BE2C (cell line): ENCODE data around the gene COMP.

Source experiments
- DNase-seq: peaks from one replicate; pipeline ENCODE4 v3.0.0-alpha.2; 2020
- H3K27me3 ChIP-seq: fragments of 250-450 bp; sonication (Bioruptor Pico); 2 replicates; pipeline ENCODE4 v1.5.1; 2020; ENCODE audit warnings: mild to moderate bottlenecking
- H3K36me3 ChIP-seq: fragments of 250-450 bp; sonication (Bioruptor Pico); 2 replicates; pipeline ENCODE4 v1.5.1; 2020; ENCODE audit warnings: mild to moderate bottlenecking
- H3K4me1 ChIP-seq: fragments of 250-450 bp; sonication (Bioruptor Pico); 2 replicates; pipeline ENCODE4 v1.5.1; 2020
- H3K4me3 ChIP-seq: 2 replicates; pipeline ENCODE4 v1.5.1; 2011; ENCODE audit warnings: low read depth, low read length
- H3K9me3 ChIP-seq: fragments of 250-450 bp; sonication (Bioruptor Pico); 2 replicates; pipeline ENCODE4 v1.5.1; 2020
- TF ChIP-seq, protein P1 (sequence below): IDR thresholded peaks from 2 replicates; pipeline ENCODE4 v1.5.1; 2012; ENCODE audit warnings: mild to moderate bottlenecking, low read depth, low read length

The COMP gene

GRCh38 chr19:18798384-18799352, 7.6 kb upstream of the COMP start:
- Histone ChIP-seq H3K36me3 (no peaks in the 10 kb centered on the region), H3K4me1 (no peaks in the 10 kb centered on the region), H3K9me3 (no peaks in the 10 kb centered on the region), H3K4me3 (no peak overlapping the region), H3K27me3 (peaks cover 8% of the 10 kb centered on the region)
- TF ChIP-seq, protein P1, sequence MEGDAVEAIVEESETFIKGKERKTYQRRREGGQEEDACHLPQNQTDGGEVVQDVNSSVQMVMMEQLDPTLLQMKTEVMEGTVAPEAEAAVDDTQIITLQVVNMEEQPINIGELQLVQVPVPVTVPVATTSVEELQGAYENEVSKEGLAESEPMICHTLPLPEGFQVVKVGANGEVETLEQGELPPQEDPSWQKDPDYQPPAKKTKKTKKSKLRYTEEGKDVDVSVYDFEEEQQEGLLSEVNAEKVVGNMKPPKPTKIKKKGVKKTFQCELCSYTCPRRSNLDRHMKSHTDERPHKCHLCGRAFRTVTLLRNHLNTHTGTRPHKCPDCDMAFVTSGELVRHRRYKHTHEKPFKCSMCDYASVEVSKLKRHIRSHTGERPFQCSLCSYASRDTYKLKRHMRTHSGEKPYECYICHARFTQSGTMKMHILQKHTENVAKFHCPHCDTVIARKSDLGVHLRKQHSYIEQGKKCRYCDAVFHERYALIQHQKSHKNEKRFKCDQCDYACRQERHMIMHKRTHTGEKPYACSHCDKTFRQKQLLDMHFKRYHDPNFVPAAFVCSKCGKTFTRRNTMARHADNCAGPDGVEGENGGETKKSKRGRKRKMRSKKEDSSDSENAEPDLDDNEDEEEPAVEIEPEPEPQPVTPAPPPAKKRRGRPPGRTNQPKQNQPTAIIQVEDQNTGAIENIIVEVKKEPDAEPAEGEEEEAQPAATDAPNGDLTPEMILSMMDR = peak; percentile 14; the same call in 1 of the 2 replicates
- no peak for DNase-seq

- Histone ChIP-seq H3K27me3 (peaks cover 31% of the 10 kb centered on the region), H3K4me3 (no peak overlapping the region), H3K36me3 (no peaks in the 10 kb centered on the region), H3K9me3 (no peaks in the 10 kb centered on the region), H3K4me1 (no peaks in the 10 kb centered on the region)
- TF ChIP-seq, protein P1 = no peak
- no peak for DNase-seq
Observed at GRCh38 chr19:18796239-18796638, 5.1 kb upstream of the COMP start.

DNA sequence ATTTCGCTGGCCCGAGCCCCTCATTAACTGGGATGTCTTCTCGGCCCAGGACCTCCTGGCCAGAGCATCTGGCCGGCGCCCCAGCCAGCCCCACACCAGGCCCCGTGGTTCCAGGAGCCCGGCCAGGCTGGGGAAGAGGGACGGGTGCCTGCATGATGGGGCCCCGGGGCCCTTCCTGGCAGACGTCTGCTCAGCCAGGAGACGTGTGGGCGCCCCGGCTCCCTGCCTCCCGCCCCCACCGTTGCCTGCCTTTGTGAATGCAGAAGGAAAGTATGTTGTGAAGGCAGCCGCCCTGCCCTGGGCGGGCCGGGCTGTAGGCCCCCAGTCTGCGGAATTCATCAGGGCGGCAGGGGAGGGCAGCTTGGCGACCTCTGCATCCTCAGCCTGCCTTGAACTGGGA, 4.4 kb upstream of the COMP start:
- TF ChIP-seq, protein P1 = no peak
- Histone ChIP-seq H3K9me3 (no peaks in the 10 kb centered on the region), H3K27me3 (peaks cover 38% of the 10 kb centered on the region), H3K36me3 (no peaks in the 10 kb centered on the region), H3K4me1 (no peaks in the 10 kb centered on the region), H3K4me3 (no peak overlapping the region)
- DNase-seq = peak; percentile 56

- Histone ChIP-seq H3K9me3 (no peaks in the 10 kb centered on the region), H3K27me3 (peaks cover 47% of the 10 kb centered on the region), H3K4me1 (no peaks in the 10 kb centered on the region), H3K4me3 (no peak overlapping the region), H3K36me3 (no peaks in the 10 kb centered on the region)
- no peak for DNase-seq
- TF ChIP-seq, protein P1 = no peak
Observed at GRCh38 chr19:18794692-18795091, 3.6 kb upstream of the COMP start.

GRCh38 chr19:18794029-18794313, 2.9 kb upstream of the COMP start:
- TF ChIP-seq, protein P1 = no peak
- H3K27me3 ChIP-seq = peaks cover 54% of the 10 kb centered on the region
- DNase-seq = no peak
- no peaks in the 10 kb centered on the region for H3K36me3 ChIP-seq
- no peaks in the 10 kb centered on the region for H3K4me1 ChIP-seq
- H3K4me3 ChIP-seq = no peak overlapping the region
- H3K9me3 ChIP-seq = no peaks in the 10 kb centered on the region
